ENCODE data around the gene TCEANC2.

GRCh38 chr1:54107131-54107530, 53.7 kb downstream of the TCEANC2 start:
- TF ChIP-seq YY1 (IDR thresholded peaks at IDR 0.05; ENCODE audit: low read depth) (no peak), EP300 (IDR thresholded peaks at IDR 0.05; ENCODE audit: borderline replicate concordance) (no peak), CEBPB (IDR thresholded peaks at IDR 0.05) (no peak), TCF12 (IDR thresholded peaks at IDR 0.05; ENCODE audit: low read depth) (no peak), FOXM1 (IDR thresholded peaks at IDR 0.05; ENCODE audit: borderline replicate concordance, low read depth) (no peak), RAD21 (IDR thresholded peaks at IDR 0.05; ENCODE audit: low read depth) (no peak), CREB1 (IDR thresholded peaks at IDR 0.05; ENCODE audit: low read depth) (no peak), TAF1 (IDR thresholded peaks at IDR 0.05; ENCODE audit: low read depth) (no peak), TEAD4 (IDR thresholded peaks at IDR 0.05) (no peak)
- TF ChIP-seq, protein P1, sequence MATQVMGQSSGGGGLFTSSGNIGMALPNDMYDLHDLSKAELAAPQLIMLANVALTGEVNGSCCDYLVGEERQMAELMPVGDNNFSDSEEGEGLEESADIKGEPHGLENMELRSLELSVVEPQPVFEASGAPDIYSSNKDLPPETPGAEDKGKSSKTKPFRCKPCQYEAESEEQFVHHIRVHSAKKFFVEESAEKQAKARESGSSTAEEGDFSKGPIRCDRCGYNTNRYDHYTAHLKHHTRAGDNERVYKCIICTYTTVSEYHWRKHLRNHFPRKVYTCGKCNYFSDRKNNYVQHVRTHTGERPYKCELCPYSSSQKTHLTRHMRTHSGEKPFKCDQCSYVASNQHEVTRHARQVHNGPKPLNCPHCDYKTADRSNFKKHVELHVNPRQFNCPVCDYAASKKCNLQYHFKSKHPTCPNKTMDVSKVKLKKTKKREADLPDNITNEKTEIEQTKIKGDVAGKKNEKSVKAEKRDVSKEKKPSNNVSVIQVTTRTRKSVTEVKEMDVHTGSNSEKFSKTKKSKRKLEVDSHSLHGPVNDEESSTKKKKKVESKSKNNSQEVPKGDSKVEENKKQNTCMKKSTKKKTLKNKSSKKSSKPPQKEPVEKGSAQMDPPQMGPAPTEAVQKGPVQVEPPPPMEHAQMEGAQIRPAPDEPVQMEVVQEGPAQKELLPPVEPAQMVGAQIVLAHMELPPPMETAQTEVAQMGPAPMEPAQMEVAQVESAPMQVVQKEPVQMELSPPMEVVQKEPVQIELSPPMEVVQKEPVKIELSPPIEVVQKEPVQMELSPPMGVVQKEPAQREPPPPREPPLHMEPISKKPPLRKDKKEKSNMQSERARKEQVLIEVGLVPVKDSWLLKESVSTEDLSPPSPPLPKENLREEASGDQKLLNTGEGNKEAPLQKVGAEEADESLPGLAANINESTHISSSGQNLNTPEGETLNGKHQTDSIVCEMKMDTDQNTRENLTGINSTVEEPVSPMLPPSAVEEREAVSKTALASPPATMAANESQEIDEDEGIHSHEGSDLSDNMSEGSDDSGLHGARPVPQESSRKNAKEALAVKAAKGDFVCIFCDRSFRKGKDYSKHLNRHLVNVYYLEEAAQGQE (IDR thresholded peaks at IDR 0.05; ENCODE audit: low read depth), result no peak
- TF ChIP-seq, protein P2, sequence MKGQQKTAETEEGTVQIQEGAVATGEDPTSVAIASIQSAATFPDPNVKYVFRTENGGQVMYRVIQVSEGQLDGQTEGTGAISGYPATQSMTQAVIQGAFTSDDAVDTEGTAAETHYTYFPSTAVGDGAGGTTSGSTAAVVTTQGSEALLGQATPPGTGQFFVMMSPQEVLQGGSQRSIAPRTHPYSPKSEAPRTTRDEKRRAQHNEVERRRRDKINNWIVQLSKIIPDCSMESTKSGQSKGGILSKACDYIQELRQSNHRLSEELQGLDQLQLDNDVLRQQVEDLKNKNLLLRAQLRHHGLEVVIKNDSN (IDR thresholded peaks at IDR 0.05), result no peak

All from Ishikawa (cell line).